IMR-90 (cell line): ENCODE data around the gene COMP. TPM values are rescaled to one million over a fixed set of nuclear protein-coding genes. Genes with fewer than 3 reads are reported as not detected.

Experiments used
- ATAC-seq: fragments of 200-7000 bp; cut with Tn5 transposase; 2 replicates; pipeline ENCODE4 v1.9.1; 2020; ENCODE audit warnings: low read depth, mild to moderate bottlenecking, moderate library complexity
- BruUV-seq: library from RNA; stranded (reverse); fragments of 400-500 nt; replicated peaks from 2 replicates; lab custom pipeline; 2021; lab: Mats Ljungman, UMichigan
- CTCF ChIA-PET: fragments of 300-600 bp; formaldehyde crosslinking; extraction: SDS; loops from one replicate; lab custom pipeline; 2021; ENCODE audit warnings: antibody characterized with exemption; lab: Yijun Ruan, JAX
- POLR2A ChIA-PET: fragments of 300-600 bp; sonication (Branson Sonifier 250); formaldehyde crosslinking; loops from one replicate; lab custom pipeline; 2022; ENCODE audit warnings: antibody characterized with exemption; ENCODE audit not compliant: unreplicated experiment; lab: Charles Lee
- DNase-seq: peaks from one replicate; pipeline ENCODE4 v3.0.0; 2013
- H2AFZ ChIP-seq: replicated peaks from 2 replicates; pipeline ENCODE3; 2013; ENCODE audit warnings: low read length, mild to moderate bottlenecking; ENCODE audit not compliant: poor library complexity
- H2AK5ac ChIP-seq: 2 replicates; pipeline ENCODE4 v1.6.1; 2013; ENCODE audit warnings: low read depth, low read length, inconsistent platforms
- H2AK9ac ChIP-seq: replicated peaks from 2 replicates; pipeline ENCODE3; 2013; ENCODE audit warnings: mild to moderate bottlenecking, low read depth, low read length, moderate library complexity; ENCODE audit not compliant: poor library complexity
- H2BK120ac ChIP-seq: 2 replicates; pipeline ENCODE4 v1.6.1; 2013; ENCODE audit warnings: low read depth, low read length, inconsistent platforms
- H2BK15ac ChIP-seq: 3 replicates; pipeline ENCODE4 v1.6.1; 2013; ENCODE audit warnings: low read depth, low read length, inconsistent platforms
- H2BK20ac ChIP-seq: 2 replicates; pipeline ENCODE4 v1.6.1; 2013; ENCODE audit warnings: low read depth, mild to moderate bottlenecking, inconsistent platforms, low read length, moderate library complexity
- H2BK5ac ChIP-seq: 2 replicates; pipeline ENCODE4 v1.6.1; 2013; ENCODE audit warnings: mild to moderate bottlenecking, low read depth, low read length, inconsistent platforms; ENCODE audit not compliant: poor library complexity, severe bottlenecking
- H3K14ac ChIP-seq: replicated peaks from 2 replicates; pipeline ENCODE4 v1.6.1; 2013; ENCODE audit warnings: low read depth, low read length, inconsistent platforms
- H3K18ac ChIP-seq: 2 replicates; pipeline ENCODE4 v1.6.1; 2013; ENCODE audit warnings: low read depth, low read length, control low read depth
- H3K23ac ChIP-seq: 2 replicates; pipeline ENCODE4 v1.6.1; 2013; ENCODE audit warnings: low read depth, low read length, inconsistent platforms
- H3K27ac ChIP-seq: 2 replicates; pipeline ENCODE4 v1.5.1; 2013; ENCODE audit warnings: mild to moderate bottlenecking, control low read depth, low read length; ENCODE audit not compliant: insufficient read depth
- H3K27me3 ChIP-seq: 2 replicates; pipeline ENCODE4 v1.6.1; 2013; ENCODE audit warnings: low read length; ENCODE audit not compliant: control insufficient read depth, insufficient read depth
- H3K36me3 ChIP-seq: 2 replicates; pipeline ENCODE4 v1.6.1; 2013; ENCODE audit warnings: low read length, mixed read lengths; ENCODE audit not compliant: control insufficient read depth, insufficient read depth
- H3K4ac ChIP-seq: 2 replicates; pipeline ENCODE4 v1.6.1; 2013; ENCODE audit warnings: low read depth, low read length, inconsistent platforms
- H3K4me1 ChIP-seq: 2 replicates; pipeline ENCODE4 v1.6.1; 2013; ENCODE audit warnings: low read length, mixed read lengths; ENCODE audit not compliant: control insufficient read depth, insufficient read depth
- H3K4me2 ChIP-seq: 2 replicates; pipeline ENCODE4 v1.6.1; 2013; ENCODE audit warnings: low read depth, mild to moderate bottlenecking, control low read depth, low read length, moderate library complexity
- H3K4me3 ChIP-seq: 2 replicates; pipeline ENCODE4 v1.5.1; 2013; ENCODE audit warnings: low read depth, mild to moderate bottlenecking, control low read depth, low read length, moderate library complexity; ENCODE audit not compliant: insufficient read depth
- H3K56ac ChIP-seq: 2 replicates; pipeline ENCODE4 v1.6.1; 2013; ENCODE audit warnings: low read length, inconsistent platforms; ENCODE audit not compliant: insufficient read depth; ENCODE audit errors: extremely low read depth
- H3K79me1 ChIP-seq, 2 experiments: 2 replicates each; pipeline ENCODE4 v1.6.1; 2013; ENCODE audit warnings: low read length in 2 of 2, inconsistent platforms in 1 of 2, low read depth in 1 of 2
- H3K9ac ChIP-seq: 2 replicates; pipeline ENCODE4 v1.6.1; 2013; ENCODE audit warnings: low read depth, low read length, control low read depth
- H3K9me1 ChIP-seq: 2 replicates; pipeline ENCODE4 v1.6.1; 2013; ENCODE audit warnings: low read length, inconsistent platforms; ENCODE audit not compliant: insufficient read depth
- H3K9me3 ChIP-seq: 2 replicates; pipeline ENCODE4 v1.6.1; 2013; ENCODE audit warnings: low read length; ENCODE audit not compliant: control insufficient read depth, insufficient read depth
- H4K20me1 ChIP-seq: 2 replicates; pipeline ENCODE4 v1.6.1; 2013; ENCODE audit warnings: low read length, inconsistent platforms; ENCODE audit not compliant: insufficient read depth
- H4K5ac ChIP-seq: 2 replicates; pipeline ENCODE4 v1.6.1; 2013; ENCODE audit warnings: mild to moderate bottlenecking, low read depth, low read length, control low read depth
- H4K8ac ChIP-seq, 2 experiments: 2 replicates each; pipeline ENCODE4 v1.6.1; 2013; ENCODE audit warnings: low read depth in 2 of 2, low read length in 2 of 2, control low read depth in 1 of 2, inconsistent platforms in 1 of 2
- H4K91ac ChIP-seq: 2 replicates; pipeline ENCODE4 v1.6.1; 2013; ENCODE audit warnings: low read depth, low read length, inconsistent platforms; ENCODE audit not compliant: insufficient read depth
- BHLHE40 ChIP-seq: fragments of 150-350 bp; IDR thresholded peaks from 2 replicates; pipeline ENCODE4 v1.6.1; 2016; ENCODE audit warnings: mild to moderate bottlenecking, low read depth, low read length
- CHD1 ChIP-seq: IDR thresholded peaks from 2 replicates; pipeline ENCODE4 v1.6.1; 2012; ENCODE audit warnings: low read depth, low read length, improper control_type of control experiment
- ELK1 ChIP-seq: fragments of 150-350 bp; IDR thresholded peaks from 2 replicates; pipeline ENCODE4 v1.6.1; 2016; ENCODE audit warnings: low read depth, mild to moderate bottlenecking, low read length, moderate library complexity, borderline replicate concordance
- FOS ChIP-seq: fragments of 150-350 bp; IDR thresholded peaks from 2 replicates; pipeline ENCODE4 v1.6.1; 2016; ENCODE audit warnings: low read depth, low read length
- MAZ ChIP-seq: IDR thresholded peaks from 2 replicates; pipeline ENCODE4 v1.6.1; 2012; ENCODE audit warnings: low read depth, mild to moderate bottlenecking, low read length, improper control_type of control experiment, moderate library complexity, borderline replicate concordance
- MXI1 ChIP-seq: IDR thresholded peaks from 2 replicates; pipeline ENCODE4 v1.6.1; 2012; ENCODE audit warnings: low read depth, mild to moderate bottlenecking, low read length, moderate library complexity, borderline replicate concordance
- NFE2L2 ChIP-seq: fragments of 150-350 bp; IDR thresholded peaks from 2 replicates; pipeline ENCODE4 v1.6.1; 2016; ENCODE audit warnings: low read depth, mild to moderate bottlenecking, low read length
- POLR2A ChIP-seq: IDR thresholded peaks from 2 replicates; pipeline ENCODE4 v1.6.1; 2012; ENCODE audit warnings: mild to moderate bottlenecking, low read depth, low read length
- RAD21 ChIP-seq: IDR thresholded peaks from 2 replicates; pipeline ENCODE4 v1.6.1; 2012; ENCODE audit warnings: low read length, improper control_type of control experiment
- RCOR1 ChIP-seq: IDR thresholded peaks from 2 replicates; pipeline ENCODE4 v1.6.1; 2012; ENCODE audit warnings: mild to moderate bottlenecking, low read length, improper control_type of control experiment; ENCODE audit not compliant: insufficient replicate concordance
- USF2 ChIP-seq: fragments of 150-350 bp; IDR thresholded peaks from 2 replicates; pipeline ENCODE4 v1.6.1; 2017; ENCODE audit warnings: mild to moderate bottlenecking, antibody characterized with exemption, low read length, low read depth
- WGBS, 2 experiments: methylation state at CpG; one replicate each; pipeline versions ENCODE4 v1.1.5 to v1.1.7; 2013; ENCODE audit warnings: missing lambda C conversion rate in 2 of 2; ENCODE audit not compliant: insufficient read length in 1 of 2; ENCODE audit errors: extremely low coverage in 2 of 2; 5-methylcytosine and 5-hydroxymethylcytosine counted together
- dilution Hi-C: fragments of 300-500 bp; cut with HindIII; formaldehyde crosslinking; loops from one replicate; pipeline ENCODE4 v1.14.3; 2018; ENCODE audit warnings: low sequenced_read_pairs; ENCODE audit not compliant: unreplicated experiment
- in situ Hi-C: fragments of 300-500 bp; cut with MboI; formaldehyde crosslinking; loops from 3 replicates; pipeline ENCODE4 v1.14.3; 2019; ENCODE audit warnings: low sequenced_read_pairs, inconsistent platforms, mixed read lengths
- intact Hi-C: fragments of 100-400 bp; cut with micrococcal nuclease; formaldehyde crosslinking; loops from 2 replicates; pipeline ENCODE4 v1.10.0; 2022
- polyA plus RNA-seq, 3 experiments: library from polyadenylated mRNA; depleted of rRNA; stranded (reverse); fragments of >200 nt; gene quantifications; 2 replicates each; pipeline ENCODE4 v1.2.3, GENCODE V29; 2012; ENCODE audit warnings: low replicate concordance in 1 of 3
- total RNA-seq: library from RNA; depleted of rRNA; stranded (reverse); fragments of >200 nt; gene quantifications from 2 replicates; pipeline ENCODE4 v1.2.3, GENCODE V29; 2012
- TF ChIP-seq, protein P1 (sequence below): conservative IDR thresholded peaks from 2 replicates; pipeline ENCODE4 v1.5.1; 2012; ENCODE audit warnings: mild to moderate bottlenecking, low read depth, low read length, improper control_type of control experiment

COMP gene
- total and polyA plus RNA-seq, 2 of the 4 experiments (the other 2 are of a cell fraction): under 0.01 to 0.43 TPM

- Histone ChIP-seq H2AK9ac (no peak overlapping the region), H2BK20ac (no peak overlapping the region), H3K4me2 (no peak overlapping the region), H3K9me3 (no peaks in the 10 kb centered on the region), H4K91ac (no peak overlapping the region), H2BK120ac (no peak overlapping the region), H2BK15ac (no peak overlapping the region), H3K18ac (no peak overlapping the region), H3K4me1 (peaks cover 3% of the 10 kb centered on the region; the same call in 1 of the 2 replicates), H3K27me3 (no peaks in the 10 kb centered on the region), H4K20me1 (no peaks in the 10 kb centered on the region), H2AFZ (no peak overlapping the region), H3K14ac (no peak overlapping the region), H2AK5ac (no peak overlapping the region), H4K8ac (no peak overlapping the region), H3K4me3 (no peak overlapping the region), H3K56ac (no peak overlapping the region), H2BK5ac (no peak overlapping the region), H3K27ac (no peak overlapping the region), H4K5ac (no peak overlapping the region), H3K9me1 (0 out of 2 replicates have a peak, but pooled peaks cover 3% of the 10 kb centered on the region), H3K23ac (no peak overlapping the region), H3K36me3 (peaks cover 12% of the 10 kb centered on the region; the same call in 1 of the 2 replicates), H3K79me1 (no peaks in the 10 kb centered on the region), H3K4ac (no peak overlapping the region), H3K9ac (no peak overlapping the region)
- POLR2A ChIA-PET: no interaction called here
- CTCF ChIA-PET: no interaction called here
- dilution Hi-C loops (no loop called here), in situ Hi-C loops (no loop called here), intact Hi-C loops (no loop called here)
- no peak for TF ChIP-seq ELK1
- no peak for TF ChIP-seq BHLHE40
- no peak for TF ChIP-seq RAD21
- no peak for TF ChIP-seq MAZ
- no peak for TF ChIP-seq POLR2A
- no peak for TF ChIP-seq MXI1
- no peak for TF ChIP-seq FOS
- no peak for TF ChIP-seq USF2
- no peak for TF ChIP-seq CHD1
- TF ChIP-seq, protein P1, sequence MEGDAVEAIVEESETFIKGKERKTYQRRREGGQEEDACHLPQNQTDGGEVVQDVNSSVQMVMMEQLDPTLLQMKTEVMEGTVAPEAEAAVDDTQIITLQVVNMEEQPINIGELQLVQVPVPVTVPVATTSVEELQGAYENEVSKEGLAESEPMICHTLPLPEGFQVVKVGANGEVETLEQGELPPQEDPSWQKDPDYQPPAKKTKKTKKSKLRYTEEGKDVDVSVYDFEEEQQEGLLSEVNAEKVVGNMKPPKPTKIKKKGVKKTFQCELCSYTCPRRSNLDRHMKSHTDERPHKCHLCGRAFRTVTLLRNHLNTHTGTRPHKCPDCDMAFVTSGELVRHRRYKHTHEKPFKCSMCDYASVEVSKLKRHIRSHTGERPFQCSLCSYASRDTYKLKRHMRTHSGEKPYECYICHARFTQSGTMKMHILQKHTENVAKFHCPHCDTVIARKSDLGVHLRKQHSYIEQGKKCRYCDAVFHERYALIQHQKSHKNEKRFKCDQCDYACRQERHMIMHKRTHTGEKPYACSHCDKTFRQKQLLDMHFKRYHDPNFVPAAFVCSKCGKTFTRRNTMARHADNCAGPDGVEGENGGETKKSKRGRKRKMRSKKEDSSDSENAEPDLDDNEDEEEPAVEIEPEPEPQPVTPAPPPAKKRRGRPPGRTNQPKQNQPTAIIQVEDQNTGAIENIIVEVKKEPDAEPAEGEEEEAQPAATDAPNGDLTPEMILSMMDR: no peak
- TF ChIP-seq RCOR1: no peak
- TF ChIP-seq NFE2L2: no peak
- 92% methylated on average over 5 of the region's 10 CpGs; no CpG with 5 or more reads in 1 of the 2 experiments for WGBS, 2 experiments
- ATAC-seq (no peak), DNase-seq (no peak)
- no TSS peak for BruUV-seq
These were observed 39.5 kb downstream of the COMP start for GRCh38 chr19:18751571-18751970.
